ENCODE results near the gene KDM5B.

- TF ChIP-seq, protein P1, sequence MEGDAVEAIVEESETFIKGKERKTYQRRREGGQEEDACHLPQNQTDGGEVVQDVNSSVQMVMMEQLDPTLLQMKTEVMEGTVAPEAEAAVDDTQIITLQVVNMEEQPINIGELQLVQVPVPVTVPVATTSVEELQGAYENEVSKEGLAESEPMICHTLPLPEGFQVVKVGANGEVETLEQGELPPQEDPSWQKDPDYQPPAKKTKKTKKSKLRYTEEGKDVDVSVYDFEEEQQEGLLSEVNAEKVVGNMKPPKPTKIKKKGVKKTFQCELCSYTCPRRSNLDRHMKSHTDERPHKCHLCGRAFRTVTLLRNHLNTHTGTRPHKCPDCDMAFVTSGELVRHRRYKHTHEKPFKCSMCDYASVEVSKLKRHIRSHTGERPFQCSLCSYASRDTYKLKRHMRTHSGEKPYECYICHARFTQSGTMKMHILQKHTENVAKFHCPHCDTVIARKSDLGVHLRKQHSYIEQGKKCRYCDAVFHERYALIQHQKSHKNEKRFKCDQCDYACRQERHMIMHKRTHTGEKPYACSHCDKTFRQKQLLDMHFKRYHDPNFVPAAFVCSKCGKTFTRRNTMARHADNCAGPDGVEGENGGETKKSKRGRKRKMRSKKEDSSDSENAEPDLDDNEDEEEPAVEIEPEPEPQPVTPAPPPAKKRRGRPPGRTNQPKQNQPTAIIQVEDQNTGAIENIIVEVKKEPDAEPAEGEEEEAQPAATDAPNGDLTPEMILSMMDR (IDR thresholded peaks at IDR 0.05), result no peak
- no peak for TF ChIP-seq POLR2A (IDR thresholded peaks at IDR 0.05)
Observed at GRCh38 chr1:202750024-202750423, 58.2 kb downstream of the KDM5B start.

All from uterus (tissue), 2 donors.